CD4-positive, alpha-beta T cell treated with Interleukin-4 for 1 hour (primary cell): ENCODE results near the gene STIP1.
"Not testable (repeated sequence)": the region's sequence is repeated elsewhere in the genome, so short reads cannot be mapped to it uniquely, and the experiment has no call there.

Experiments
- DNase-seq, 2 donors: peaks; one replicate each; pipeline ENCODE4 v3.0.0-alpha.2; 2020 to 2022

Gene STIP1

GRCh38 chr11:64240435-64241240 lies 54.7 kb downstream of the STIP1 start, which contains the start of gene FKBP2:
FKBP2 (plus strand) TSS chr11:64241095; CDS start chr11:64242388, 1,293 bp downstream.
- DNase-seq = peak; percentile 98 to 99

DNA sequence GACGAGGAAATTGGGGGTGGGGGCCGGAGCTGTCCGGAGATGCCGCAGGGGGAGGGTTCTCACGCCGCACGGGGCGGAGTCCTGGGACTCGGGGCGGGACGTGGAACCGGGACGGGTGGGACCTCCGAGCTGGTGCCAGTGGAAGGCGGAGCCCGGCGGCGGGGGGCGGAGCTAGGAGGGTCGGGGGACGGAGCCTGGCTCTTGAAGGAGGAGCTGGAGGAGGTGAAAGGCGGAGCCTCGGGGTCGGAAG lies 55.2 kb downstream of the STIP1 start:
- DNase-seq = peak in 1 of 2 donors; percentile 100

GRCh38 chr11:64241491-64242374 lies 55.8 kb downstream of the STIP1 start:
- peak; percentile 19 to 100 for DNase-seq

DNA sequence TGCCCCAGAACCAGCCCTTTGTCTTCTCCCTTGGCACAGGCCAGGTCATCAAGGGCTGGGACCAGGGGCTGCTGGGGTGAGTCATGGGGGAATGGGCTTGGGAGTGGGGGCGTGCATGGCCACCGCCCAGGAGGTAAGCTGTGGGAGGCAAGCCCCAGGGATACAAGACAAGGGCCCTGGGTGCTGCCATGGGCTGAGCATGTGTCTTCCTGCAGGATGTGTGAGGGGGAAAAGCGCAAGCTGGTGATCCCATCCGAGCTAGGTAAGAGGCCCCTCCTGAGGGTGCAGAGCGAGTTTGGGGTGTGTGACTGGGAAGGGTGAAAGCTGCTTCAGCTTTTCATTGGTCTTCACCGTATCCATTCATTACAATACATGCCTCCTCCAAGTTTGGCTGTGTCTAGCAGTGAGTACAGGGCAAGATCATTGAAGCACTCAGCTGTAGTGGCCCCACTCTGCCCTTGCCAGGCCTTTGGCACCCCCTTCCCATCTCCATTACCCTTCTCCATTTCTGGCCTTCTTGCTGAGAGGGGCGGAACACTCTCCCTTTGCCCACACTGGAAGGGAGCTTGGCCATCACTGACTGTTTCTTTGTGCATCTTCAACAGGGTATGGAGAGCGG lies 57.4 kb downstream of the STIP1 start:
- DNase-seq = no peak

- DNase-seq = no peak
These were observed 58.1 kb downstream of the STIP1 start for GRCh38 chr11:64244107-64244506.

- DNase-seq = no peak
These were observed 59.0 kb downstream of the STIP1 start for GRCh38 chr11:64244966-64245365.

- DNase-seq = peak; percentile 55
These were observed 59.4 kb downstream of the STIP1 start for GRCh38 chr11:64245401-64245796.

- DNase-seq = peak; percentile 57 to 74
These were observed 60.0 kb downstream of the STIP1 start for GRCh38 chr11:64245797-64246620.

- DNase-seq = not testable (repeated sequence)
These were observed 60.6 kb downstream of the STIP1 start for GRCh38 chr11:64246621-64246870.

DNA sequence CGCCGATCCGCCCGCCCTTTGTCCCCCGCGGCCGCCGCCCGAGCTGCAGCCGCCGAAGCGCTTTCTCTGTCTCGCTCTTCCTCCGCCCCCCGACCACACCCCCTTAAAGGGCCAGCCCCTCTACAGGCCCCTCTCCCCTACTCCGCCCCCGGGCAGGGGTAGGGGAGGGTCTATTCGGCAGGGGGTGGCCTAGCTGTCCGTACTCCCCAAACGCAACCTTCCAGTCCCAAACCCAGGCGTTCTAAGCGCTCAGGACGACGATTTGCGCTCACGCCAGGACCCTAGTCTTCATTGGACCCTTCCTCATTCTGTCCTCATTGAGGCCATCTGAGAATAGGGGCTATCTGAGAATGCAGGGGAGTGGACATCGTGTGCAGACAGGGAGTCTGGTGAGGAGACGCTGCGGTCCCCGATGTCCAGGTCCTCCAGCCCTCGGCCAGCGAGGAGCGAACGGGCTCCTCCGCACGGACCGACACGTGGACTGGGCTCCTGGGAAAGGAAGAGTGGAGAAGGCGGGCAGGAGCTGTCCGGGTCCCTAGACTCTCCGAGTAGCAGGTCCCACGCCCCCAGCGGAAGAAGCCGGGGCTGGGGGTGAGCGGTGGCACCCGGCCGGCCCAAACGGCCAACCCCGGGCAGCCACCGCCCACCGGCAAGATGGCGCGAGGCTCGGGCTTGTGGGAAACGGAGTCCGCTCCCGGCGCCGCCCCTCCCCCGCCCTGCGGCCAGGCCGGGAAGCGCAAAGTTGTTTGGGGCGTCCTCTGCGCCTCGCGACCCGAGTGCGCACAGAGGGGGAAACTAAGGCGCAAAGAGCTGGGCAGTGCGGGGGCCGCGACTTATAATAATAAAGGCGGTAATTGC lies 61.1 kb downstream of the STIP1 start, which contains the start of gene PPP1R14B:
PPP1R14B (minus strand) TSS at position 73 of the 858 bp plus-strand sequence. CDS start 270 bp downstream, outside the sequence.
- peak; percentile 77 to 81 for DNase-seq

DNA sequence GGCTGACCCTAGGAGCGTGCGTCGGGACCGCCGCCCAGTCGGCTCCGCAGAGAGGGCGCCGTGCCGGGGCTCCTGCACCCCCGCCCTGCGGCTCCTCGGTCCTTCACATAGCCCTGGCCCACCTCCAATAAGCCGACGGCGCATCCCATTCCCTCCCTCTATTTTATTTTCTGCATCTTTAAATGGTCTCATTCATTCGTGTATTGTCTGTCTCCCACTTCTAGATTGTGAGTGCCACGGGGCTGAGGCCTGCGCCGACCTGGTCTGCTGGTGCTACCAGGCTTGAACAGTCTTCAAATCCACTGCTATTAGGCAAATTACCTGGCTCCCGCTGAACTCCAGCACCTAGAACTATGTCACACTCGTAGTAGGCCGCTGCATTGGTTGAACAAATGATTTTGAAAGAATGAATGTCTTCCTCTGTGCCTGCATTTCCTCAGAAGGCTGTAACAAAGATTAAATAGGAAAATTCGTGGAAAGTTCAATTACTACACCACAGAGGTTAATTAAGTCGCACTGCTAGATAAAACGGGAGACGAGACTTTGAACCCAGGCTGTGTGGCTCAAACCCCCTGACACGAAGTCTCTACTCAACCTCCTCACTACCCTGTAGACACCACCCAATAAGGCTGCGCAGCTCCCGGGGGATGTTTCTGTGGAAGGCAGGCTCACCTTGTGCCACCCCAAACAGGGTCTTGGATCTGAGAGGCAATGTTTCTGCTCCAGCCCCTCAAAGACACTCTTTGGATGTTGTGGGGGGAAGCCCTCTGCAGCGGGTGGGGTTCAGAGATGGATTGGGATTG lies 62.0 kb downstream of the STIP1 start:
- DNase-seq = no peak

DNA sequence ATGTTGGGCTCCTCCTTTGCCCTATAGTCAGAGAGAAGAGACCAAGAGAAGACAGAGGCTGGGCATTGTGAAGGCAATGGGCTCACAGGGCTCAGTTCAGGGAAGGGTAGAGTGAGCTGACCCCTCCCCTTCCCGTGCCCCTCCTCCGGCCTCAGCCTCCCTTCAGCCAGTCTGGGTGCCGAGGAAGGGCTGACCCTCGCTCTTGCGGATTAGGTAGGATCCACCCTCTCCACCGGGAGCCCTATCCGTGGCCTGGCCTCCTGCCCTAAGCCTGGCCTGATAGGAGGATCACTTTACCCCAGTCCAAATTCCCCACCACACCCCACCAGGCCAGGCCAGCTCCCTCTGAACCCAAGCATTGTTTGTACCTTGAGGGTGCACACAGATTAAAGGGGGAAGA lies 62.6 kb downstream of the STIP1 start:
- DNase-seq = no peak

- DNase-seq = no peak
These were observed 63.1 kb downstream of the STIP1 start for GRCh38 chr11:64249038-64249437.

- no peak for DNase-seq
These were observed 63.8 kb downstream of the STIP1 start for GRCh38 chr11:64249563-64250414.

DNA sequence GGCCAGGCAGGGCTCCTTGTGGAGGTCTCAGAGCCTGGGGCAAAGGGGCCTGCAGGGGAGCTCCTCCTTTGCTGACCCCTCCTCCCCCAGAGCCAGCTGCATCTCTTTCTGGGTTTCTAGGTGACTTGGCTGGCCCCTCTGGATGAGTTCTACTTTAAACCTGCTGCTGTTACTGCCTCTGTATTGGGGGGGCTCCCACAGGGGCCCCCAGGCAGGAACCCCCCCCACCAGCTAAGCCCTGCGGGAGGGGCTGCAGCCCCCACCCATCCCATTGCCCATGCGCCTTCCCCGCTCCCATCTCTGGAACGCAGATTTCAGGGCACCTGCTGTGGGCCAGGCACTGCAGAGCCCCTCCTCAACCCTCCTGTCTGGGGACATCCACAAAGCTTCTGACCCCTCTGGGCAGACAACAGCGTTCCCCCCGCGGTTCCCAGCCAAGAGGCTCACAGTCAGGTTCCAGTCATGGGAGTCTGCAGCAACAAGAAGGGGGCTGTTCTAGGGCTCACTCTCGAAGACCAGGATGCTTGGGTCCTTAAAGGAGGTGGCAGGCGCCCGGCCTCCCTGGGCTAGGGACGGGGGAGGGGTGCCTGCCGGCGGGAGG lies 64.5 kb downstream of the STIP1 start:
- DNase-seq = no peak

DNA sequence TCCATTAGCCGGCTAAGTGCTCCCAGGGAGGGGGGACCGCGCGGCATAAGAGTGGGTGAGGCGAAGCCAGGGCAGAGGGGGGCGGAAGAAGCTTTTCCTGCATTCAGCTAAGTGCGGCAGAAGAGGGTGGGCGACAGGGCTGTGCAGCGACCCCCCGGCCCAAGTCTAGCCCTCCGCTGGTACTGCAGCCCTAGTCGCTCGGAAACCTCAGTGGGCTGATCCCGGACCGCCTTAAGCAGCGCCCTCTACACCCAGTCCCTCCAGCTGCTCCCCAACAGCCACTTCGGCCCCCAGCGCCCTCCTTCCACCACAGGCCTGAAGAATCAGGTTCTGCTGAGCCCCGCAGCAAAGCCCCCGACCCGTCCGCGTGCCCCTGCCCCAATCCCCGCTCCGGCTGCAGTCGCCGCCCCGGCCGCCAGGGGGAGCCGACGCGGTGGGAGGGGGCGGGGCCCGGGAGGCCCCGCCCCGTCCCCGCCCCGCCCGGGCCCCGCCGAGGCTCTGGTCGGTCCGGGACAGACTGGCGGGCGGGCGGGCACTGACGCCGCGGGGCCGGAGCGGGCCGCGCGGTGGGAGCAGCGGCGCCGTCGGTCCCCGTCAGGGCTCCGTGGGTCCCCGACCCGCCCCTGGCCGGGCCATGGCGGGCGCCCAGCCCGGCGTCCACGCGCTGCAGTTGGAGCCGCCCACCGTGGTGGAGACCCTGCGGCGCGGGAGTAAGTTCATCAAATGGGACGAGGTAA lies 65.2 kb downstream of the STIP1 start, which contains the start of gene PLCB3:
PLCB3 (plus strand) TSS at position 515 of the 737 bp plus-strand sequence; CDS start at position 635, 120 bp downstream.
- DNase-seq = peak; percentile 57 to 68

DNA sequence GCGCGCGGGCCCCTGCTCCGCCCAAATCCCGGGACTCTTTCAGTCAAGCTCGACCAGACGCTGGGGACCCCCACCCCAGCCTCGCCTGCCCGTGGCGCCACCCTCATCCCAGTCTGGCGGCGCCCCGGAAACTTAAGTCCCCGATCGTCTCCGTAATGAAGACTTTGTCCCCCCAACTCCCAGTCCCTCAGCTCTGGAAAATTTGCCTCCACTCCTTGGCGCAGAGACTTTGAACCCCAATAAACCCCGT lies 65.7 kb downstream of the STIP1 start:
- DNase-seq = no peak

DNA sequence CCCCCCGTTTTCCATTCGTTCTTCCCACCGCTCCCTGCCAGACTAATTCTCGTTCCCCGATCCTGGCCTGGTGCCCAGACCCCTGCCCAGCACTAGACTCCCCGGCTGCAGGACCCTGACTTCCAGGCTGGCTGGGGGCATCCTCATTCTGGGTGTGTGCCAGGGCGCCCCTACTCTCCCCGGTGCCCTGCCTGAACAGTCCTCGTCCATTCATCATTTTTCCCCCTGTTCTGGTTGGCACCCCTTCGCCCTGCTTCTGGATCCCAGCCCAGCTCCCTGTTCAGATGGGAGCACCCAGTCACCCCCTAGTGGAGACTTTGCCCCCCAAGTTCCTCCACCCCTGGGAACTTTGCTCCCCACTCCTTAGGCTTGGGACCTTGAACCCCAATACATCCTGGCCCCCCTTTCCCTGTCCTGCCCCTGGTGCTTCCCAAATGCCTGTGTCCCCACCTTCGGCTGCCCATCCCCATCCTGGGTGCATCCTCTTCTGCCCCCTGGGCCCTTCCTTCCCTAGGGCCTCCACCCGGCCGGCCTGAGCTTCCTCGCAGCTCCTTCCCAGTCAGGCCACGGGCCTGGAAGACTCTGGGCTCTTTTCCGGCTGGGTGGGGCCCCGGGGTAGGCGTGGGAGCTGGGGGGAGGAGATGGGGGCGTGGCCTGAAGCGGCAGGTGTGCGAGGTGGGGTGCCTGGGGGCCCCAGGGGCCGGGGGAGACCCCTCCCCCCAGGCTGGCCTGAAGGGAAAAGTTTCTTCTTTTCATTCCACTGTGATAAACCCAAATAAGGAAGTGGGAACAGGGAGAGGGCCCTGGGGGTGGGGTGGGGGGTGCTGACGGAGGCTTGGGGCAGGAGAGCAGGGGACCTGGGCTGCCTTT lies 66.3 kb downstream of the STIP1 start:
- peak in 1 of 2 donors; percentile 19 for DNase-seq
